GM23248 (cell line): ENCODE measurements around the gene ABHD12. TPM values are rescaled to one million over a fixed set of nuclear protein-coding genes. Genes with fewer than 3 reads are reported as not detected.

Experiments used
- DNase-seq: peaks from one replicate; pipeline ENCODE4 v3.0.0-alpha.2; 2015
- H2AFZ ChIP-seq: fragments of 200-600 bp; sonication (generic); 2 replicates; pipeline ENCODE4 v1.6.1; 2016; ENCODE audit warnings: antibody characterized with exemption
- H3F3A ChIP-seq: fragments of 200-600 bp; sonication (generic); 2 replicates; pipeline ENCODE4 v1.6.1; 2016; ENCODE audit warnings: mild to moderate bottlenecking, antibody characterized with exemption, mixed run types; ENCODE audit not compliant: insufficient read depth
- H3K27ac ChIP-seq: fragments of 200-600 bp; sonication (generic); 2 replicates; pipeline ENCODE4 v1.5.1; 2016; ENCODE audit warnings: mild to moderate bottlenecking
- H3K27me3 ChIP-seq: fragments of 200-600 bp; sonication (generic); replicated peaks from 2 replicates; pipeline ENCODE4 v1.6.1; 2016; ENCODE audit warnings: mild to moderate bottlenecking; ENCODE audit not compliant: insufficient read depth
- H3K36me3 ChIP-seq: fragments of 200-600 bp; sonication (generic); 2 replicates; pipeline ENCODE4 v1.6.1; 2016; ENCODE audit warnings: low read depth, mild to moderate bottlenecking
- H3K4me1 ChIP-seq: fragments of 200-600 bp; sonication (generic); 2 replicates; pipeline ENCODE4 v1.6.1; 2016; ENCODE audit warnings: mild to moderate bottlenecking; ENCODE audit not compliant: insufficient read depth
- H3K4me2 ChIP-seq: fragments of 200-600 bp; sonication (generic); one replicate; pipeline ENCODE4 v1.6.1; 2016; ENCODE audit warnings: mild to moderate bottlenecking; ENCODE audit not compliant: unreplicated experiment
- H3K4me3 ChIP-seq: fragments of 200-600 bp; sonication (generic); 2 replicates; pipeline ENCODE4 v1.5.1; 2016; ENCODE audit warnings: mild to moderate bottlenecking
- H3K79me2 ChIP-seq: fragments of 200-600 bp; sonication (generic); 2 replicates; pipeline ENCODE4 v1.6.1; 2016; ENCODE audit warnings: mild to moderate bottlenecking; ENCODE audit not compliant: insufficient read depth
- H3K9ac ChIP-seq: fragments of 200-600 bp; sonication (generic); 2 replicates; pipeline ENCODE4 v1.6.1; 2016; ENCODE audit warnings: mild to moderate bottlenecking
- H3K9me2 ChIP-seq: fragments of 200-600 bp; sonication (generic); 2 replicates; pipeline ENCODE4 v1.6.1; 2016; ENCODE audit warnings: mixed run types, mild to moderate bottlenecking, moderate library complexity; ENCODE audit not compliant: insufficient read depth
- H3K9me3 ChIP-seq: fragments of 200-600 bp; sonication (generic); one replicate; pipeline ENCODE4 v1.6.1; 2017; ENCODE audit warnings: low read depth
- H4K20me1 ChIP-seq: fragments of 200-600 bp; sonication (generic); 2 replicates; pipeline ENCODE4 v1.6.0; 2016; ENCODE audit not compliant: insufficient read depth
- EZH2 ChIP-seq: fragments of 200-600 bp; sonication (generic); IDR thresholded peaks from 2 replicates; pipeline ENCODE4 v1.6.1; 2018; ENCODE audit warnings: antibody characterized with exemption, mild to moderate bottlenecking; ENCODE audit not compliant: insufficient read depth, poor library complexity, severe bottlenecking
- EZH2phosphoT487 ChIP-seq: fragments of 200-600 bp; sonication (generic); IDR thresholded peaks from 2 replicates; pipeline ENCODE4 v1.6.1; 2018; ENCODE audit warnings: antibody characterized with exemption, moderate library complexity, mild to moderate bottlenecking, low read depth; ENCODE audit not compliant: insufficient read depth
- WGBS, 2 experiments: methylation state at CpG; one replicate each; pipeline ENCODE4 v1.1.6; 2015 to 2017; ENCODE audit warnings: low lambda C conversion rate in 2 of 2, low coverage in 1 of 2; ENCODE audit errors: missing lambda C conversion rate in 2 of 2; 5-methylcytosine and 5-hydroxymethylcytosine counted together
- in situ Hi-C: fragments of 300-500 bp; cut with MboI; formaldehyde crosslinking; loops from 2 replicates; pipeline ENCODE4 v1.15.0; 2020
- polyA plus RNA-seq: library from polyadenylated mRNA; unstranded; fragments of >200 nt; fragmentation: Nextera tagmentation; extraction: Ambion mirVana; gene quantifications from 2 replicates; pipeline ENCODE4 v1.2.1, GENCODE V29; 2016
- total RNA-seq: library from RNA; depleted of rRNA; stranded (reverse); fragments of >200 nt; shearing (Covaris generic); gene quantifications from 2 replicates; pipeline ENCODE4 v1.2.3, GENCODE V29; 2014

ABHD12 gene
- total and polyA plus RNA-seq, 2 experiments from 2014 or later = 50.6 to 82.1 TPM

GRCh38 chr20:25341716-25342680 lies 48.6 kb downstream of the ABHD12 start:
- 90% methylated on average over 9 of the region's 9 CpGs for WGBS, 2 experiments
- no peak overlapping the region for H3K4me3 ChIP-seq
- H3K4me1 ChIP-seq = no peaks in the 10 kb centered on the region
- H2AFZ ChIP-seq = no peak overlapping the region
- TF ChIP-seq EZH2phosphoT487 = no peak
- TF ChIP-seq EZH2 = no peak
- in situ Hi-C loops = no loop called here
- H3K9ac ChIP-seq = no peak overlapping the region
- H3K9me3 ChIP-seq = no peaks in the 10 kb centered on the region
- no peaks in the 10 kb centered on the region for H3K36me3 ChIP-seq
- DNase-seq = peak; percentile 28
- H3K4me2 ChIP-seq = no peak overlapping the region
- peaks cover 82% of the 10 kb centered on the region for H3K79me2 ChIP-seq
- no peak overlapping the region for H3K27ac ChIP-seq
- 0 out of 2 replicates have a peak, but pooled peaks cover 4% of the 10 kb centered on the region for H4K20me1 ChIP-seq
- H3K27me3 ChIP-seq = no peaks in the 10 kb centered on the region
- no peaks in the 10 kb centered on the region for H3K9me2 ChIP-seq
- H3F3A ChIP-seq = 0 out of 2 replicates have a peak, but pooled peaks cover 6% of the 10 kb centered on the region

DNA sequence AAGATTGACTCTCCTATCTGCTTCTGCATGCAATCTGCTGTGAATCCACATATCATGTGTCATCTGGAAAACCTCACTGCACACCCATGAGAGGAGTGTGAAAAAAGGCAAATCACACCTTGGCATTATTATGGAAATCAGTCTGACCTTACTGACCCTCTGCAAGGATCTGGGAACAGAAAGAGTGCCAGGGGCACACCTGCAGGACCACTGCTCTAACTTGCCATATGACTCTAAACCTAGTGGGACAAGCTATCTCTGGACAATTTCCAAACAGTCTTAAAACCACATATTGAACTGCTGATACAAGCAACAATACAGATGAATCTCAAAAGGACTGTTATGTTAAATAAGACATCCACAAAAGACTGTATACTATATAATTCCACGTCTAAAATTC lies 50.3 kb downstream of the ABHD12 start:
- no peaks in the 10 kb centered on the region for H3K36me3 ChIP-seq
- no peaks in the 10 kb centered on the region for H3K9me3 ChIP-seq
- H3K27ac ChIP-seq = no peak overlapping the region
- 57 to 58% methylated on average over 1 of the region's 1 CpG for whole genome bisulfite sequencing, 2 experiments
- no peaks in the 10 kb centered on the region for H3K27me3 ChIP-seq
- H3K79me2 ChIP-seq = peaks cover 68% of the 10 kb centered on the region
- H3K9ac ChIP-seq = no peak overlapping the region
- H2AFZ ChIP-seq = no peak overlapping the region
- no peaks in the 10 kb centered on the region for H3K4me1 ChIP-seq
- H3F3A ChIP-seq = 0 out of 2 replicates have a peak, but pooled peaks cover 6% of the 10 kb centered on the region
- H4K20me1 ChIP-seq = 0 out of 2 replicates have a peak, but pooled peaks cover 4% of the 10 kb centered on the region
- no peaks in the 10 kb centered on the region for H3K9me2 ChIP-seq
- no peak for DNase-seq
- H3K4me3 ChIP-seq = no peak overlapping the region
- TF ChIP-seq EZH2 (no peak), EZH2phosphoT487 (no peak)
- in situ Hi-C loops = no loop called here
- H3K4me2 ChIP-seq = no peak overlapping the region

GRCh38 chr20:25339608-25340007 lies 51.0 kb downstream of the ABHD12 start:
- no peak overlapping the region for H3K27ac ChIP-seq
- H3K36me3 ChIP-seq = no peaks in the 10 kb centered on the region
- no peaks in the 10 kb centered on the region for H3K9me2 ChIP-seq
- TF ChIP-seq EZH2phosphoT487 = no peak
- TF ChIP-seq EZH2 = no peak
- in situ Hi-C loops = no loop called here
- no peak for DNase-seq
- 0 out of 2 replicates have a peak, but pooled peaks cover 4% of the 10 kb centered on the region for H4K20me1 ChIP-seq
- H3K4me1 ChIP-seq = no peaks in the 10 kb centered on the region
- WGBS, 2 experiments = 98% methylated on average over 12 of the region's 12 CpGs
- H3K79me2 ChIP-seq = peaks cover 60% of the 10 kb centered on the region
- H3K27me3 ChIP-seq = no peaks in the 10 kb centered on the region
- no peak overlapping the region for H3K4me3 ChIP-seq
- H2AFZ ChIP-seq = no peak overlapping the region
- no peak overlapping the region for H3K4me2 ChIP-seq
- no peaks in the 10 kb centered on the region for H3K9me3 ChIP-seq
- H3F3A ChIP-seq = 0 out of 2 replicates have a peak, but pooled peaks cover 6% of the 10 kb centered on the region
- H3K9ac ChIP-seq = no peak overlapping the region

DNA sequence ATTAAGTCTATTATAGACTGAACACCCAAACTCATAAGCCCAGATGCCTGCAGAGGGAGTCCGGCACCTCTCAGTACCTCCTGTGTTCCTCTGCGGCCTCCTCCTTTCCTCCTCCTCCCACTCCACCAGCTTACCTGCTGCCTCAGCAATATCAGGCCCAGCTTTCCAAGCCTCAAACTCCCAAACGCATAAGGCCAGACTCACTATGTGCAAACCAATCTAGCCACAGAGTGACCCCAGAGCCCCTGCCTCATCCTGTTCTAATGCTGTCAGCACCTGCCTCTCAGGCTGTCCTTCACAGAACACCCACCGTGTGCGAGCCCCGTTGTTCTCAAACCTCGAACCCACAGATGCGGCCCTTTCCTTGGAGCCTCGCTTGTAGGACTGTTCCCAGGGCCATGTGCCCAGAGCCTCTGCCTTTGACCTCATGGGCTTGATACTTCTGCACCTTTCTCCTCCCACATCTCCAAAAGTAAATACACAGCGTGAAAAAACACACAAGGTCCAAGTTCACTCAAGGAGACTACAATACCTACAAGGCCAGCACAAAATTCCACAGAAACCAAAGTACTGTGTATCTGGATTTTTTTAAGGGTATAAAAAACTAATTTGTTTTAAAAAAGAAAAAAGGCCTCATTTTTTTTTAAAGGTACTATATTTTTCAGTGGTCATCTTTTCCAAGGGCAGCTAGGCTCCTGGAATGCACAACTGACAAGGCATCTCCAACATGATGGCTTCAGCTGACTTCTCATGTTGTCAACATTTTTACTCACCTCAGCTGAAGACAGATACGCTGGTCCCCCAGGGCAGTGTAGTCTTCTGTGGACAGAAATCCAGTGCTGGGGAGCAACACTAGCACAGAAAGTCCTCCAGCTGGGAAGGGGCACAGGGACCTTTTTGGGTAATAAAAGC lies 52.3 kb downstream of the ABHD12 start:
- Histone ChIP-seq H3K79me2 (peaks cover 48% of the 10 kb centered on the region), H3K9me2 (no peaks in the 10 kb centered on the region), H4K20me1 (no peaks in the 10 kb centered on the region), H3K4me2 (no peak overlapping the region), H3K4me1 (no peaks in the 10 kb centered on the region), H3K9ac (no peak overlapping the region), H3K9me3 (no peaks in the 10 kb centered on the region), H3K27me3 (no peaks in the 10 kb centered on the region), H3K27ac (no peak overlapping the region), H3F3A (no peaks in the 10 kb centered on the region), H3K36me3 (no peaks in the 10 kb centered on the region), H3K4me3 (no peak overlapping the region), H2AFZ (no peak overlapping the region)
- DNase-seq = no peak
- WGBS, 2 experiments = 94 to 95% methylated on average over 11 of the region's 11 CpGs
- TF ChIP-seq EZH2phosphoT487 (no peak), EZH2 (no peak)
- in situ Hi-C loops = no loop called here
